ENCODE results near the gene TRIM75.
"Not testable (repeated sequence)": the region's sequence is repeated elsewhere in the genome, so short reads cannot be mapped to it uniquely, and the experiment has no call there.

Gene TRIM75

GRCh38 chr4:165053645-165054044 is at the start of gene TRIM75:
TSS of gene TRIM75 (plus strand) at chr4:165053866. CDS start at chr4:165059148, 5,282 bp downstream.
- no peak for DNase-seq

GRCh38 chr4:165005352-165005925 is 48.2 kb upstream of the TRIM75 start:
- no peak for DNase-seq

DNA sequence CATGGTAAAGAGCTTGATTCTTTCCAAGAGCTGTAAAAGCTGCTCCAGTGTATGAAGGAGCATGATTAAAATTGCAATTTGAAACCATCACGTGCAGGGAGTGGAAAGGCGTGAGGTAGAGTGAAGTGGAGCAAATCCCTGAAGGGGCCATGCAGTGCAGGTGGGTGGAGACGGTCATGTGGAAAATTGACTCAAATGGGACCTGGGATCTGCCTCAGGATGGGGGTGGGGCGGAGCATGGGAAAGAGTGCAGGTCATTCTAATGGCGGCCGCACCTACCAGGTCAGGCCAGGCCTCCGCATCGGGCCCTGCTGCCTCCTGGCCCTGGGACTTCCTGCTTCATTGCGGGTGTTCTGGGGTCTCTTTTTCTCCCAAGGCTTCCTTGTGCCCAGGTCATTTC is 47.2 kb upstream of the TRIM75 start:
- DNase-seq: no peak

- DNase-seq: no peak
Measured at GRCh38 chr4:165006886-165007285, 46.8 kb upstream of the TRIM75 start.

- DNase-seq: no peak
Measured at GRCh38 chr4:165009493-165010227, 44.0 kb upstream of the TRIM75 start.

- no peak for DNase-seq
Measured at GRCh38 chr4:165010487-165010886, 43.2 kb upstream of the TRIM75 start.

DNA sequence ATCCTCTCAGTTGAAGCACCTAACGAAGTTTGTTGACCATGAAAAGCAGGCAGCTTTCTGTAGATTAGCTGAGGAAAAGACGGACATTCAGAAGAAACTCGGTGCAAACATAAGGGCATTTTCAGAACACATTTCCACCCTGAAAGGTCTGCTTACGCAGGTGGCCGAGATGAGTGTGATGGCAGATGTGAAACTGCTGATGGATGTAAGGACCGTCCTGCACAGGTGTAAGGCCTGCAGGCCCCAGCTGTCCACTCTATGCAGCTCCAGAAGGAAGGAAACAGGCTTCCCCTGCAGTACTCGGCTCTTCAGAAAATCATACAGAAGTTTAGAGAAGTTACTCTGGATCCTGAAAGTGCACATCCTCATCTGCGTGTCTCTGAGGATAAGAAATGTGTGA is 42.7 kb upstream of the TRIM75 start:
- no peak for DNase-seq

GRCh38 chr4:165011403-165011802 is 42.3 kb upstream of the TRIM75 start:
- no peak for DNase-seq

DNA sequence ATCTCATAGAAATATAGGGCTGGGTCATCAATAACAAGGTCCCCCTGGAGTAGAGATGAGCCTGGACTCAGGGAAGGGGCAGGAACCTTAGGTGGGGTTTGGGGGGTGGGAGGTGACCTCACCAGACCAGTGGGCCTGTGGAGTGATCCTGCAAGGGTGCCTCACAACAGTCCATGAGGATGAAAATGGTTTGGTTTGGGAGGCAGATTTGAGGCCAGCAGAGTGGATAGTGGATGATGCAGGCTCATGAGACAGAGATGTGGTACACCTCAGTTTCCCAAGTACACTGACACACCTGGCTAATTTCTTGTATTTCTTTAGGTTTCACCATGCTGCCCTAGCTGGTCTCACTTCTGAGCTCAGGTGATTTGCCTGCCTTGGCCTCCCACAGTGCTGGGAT is 40.0 kb upstream of the TRIM75 start:
- no peak for DNase-seq

GRCh38 chr4:165016971-165017370 is 36.7 kb upstream of the TRIM75 start:
- no peak for DNase-seq

DNA sequence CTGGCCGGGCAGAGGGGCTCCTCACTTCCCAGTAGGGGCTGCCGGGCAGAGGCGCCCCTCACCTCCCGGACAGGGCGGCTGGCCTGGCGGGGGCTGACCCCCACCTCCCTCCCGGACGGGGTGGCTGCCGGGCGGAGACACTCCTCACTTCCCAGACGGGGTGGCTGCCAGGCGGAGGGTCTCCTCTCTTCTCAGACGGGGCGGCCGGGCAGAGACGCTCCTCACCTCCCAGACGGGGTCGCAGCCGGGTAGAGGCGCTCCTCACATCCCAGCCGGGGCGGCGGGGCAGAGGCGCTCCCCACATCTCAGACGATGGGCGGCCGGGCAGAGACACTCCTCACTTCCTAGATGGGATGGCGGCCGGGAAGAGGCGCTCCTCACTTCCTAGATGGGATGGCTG is 33.7 kb upstream of the TRIM75 start:
- not testable (repeated sequence) for DNase-seq

GRCh38 chr4:165025782-165026181 is 27.9 kb upstream of the TRIM75 start:
- not testable (repeated sequence) for DNase-seq

DNA sequence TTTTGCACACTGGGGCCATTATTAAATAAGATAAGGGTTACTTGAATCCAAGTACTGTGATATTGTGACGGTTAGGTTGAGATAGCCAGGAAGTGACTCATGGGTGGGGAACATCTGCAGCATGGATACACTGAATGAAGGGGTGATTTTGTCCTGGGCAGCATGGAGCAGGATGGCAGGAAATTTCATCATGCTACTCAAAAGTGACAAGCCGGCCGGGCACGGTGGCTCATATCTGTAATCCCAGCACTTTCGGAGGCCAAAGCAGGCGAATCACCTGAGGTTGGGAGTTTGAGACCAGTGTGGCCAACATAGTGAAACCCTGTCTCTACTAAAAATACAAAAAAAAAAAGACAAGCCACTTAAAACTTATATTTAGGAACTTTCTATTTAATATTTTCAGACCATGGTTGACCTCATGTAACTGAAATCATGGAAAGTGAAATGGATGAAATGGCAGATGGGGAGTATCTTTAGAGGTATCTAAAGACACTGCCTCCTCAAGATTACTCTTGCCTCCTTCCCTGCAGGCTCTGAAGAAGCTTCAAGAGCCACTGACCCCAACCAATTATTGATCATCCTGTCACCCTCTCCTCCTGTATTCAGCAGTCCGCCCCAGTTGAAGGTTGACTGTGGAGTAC is 25.8 kb upstream of the TRIM75 start:
- DNase-seq: no peak

- no peak for DNase-seq
Measured at GRCh38 chr4:165031436-165032211, 22.0 kb upstream of the TRIM75 start, which contains the start of gene TRIM60. TSS of gene TRIM60 (plus strand) at chr4:165031999. CDS start at chr4:165040073, 8,074 bp downstream.

DNA sequence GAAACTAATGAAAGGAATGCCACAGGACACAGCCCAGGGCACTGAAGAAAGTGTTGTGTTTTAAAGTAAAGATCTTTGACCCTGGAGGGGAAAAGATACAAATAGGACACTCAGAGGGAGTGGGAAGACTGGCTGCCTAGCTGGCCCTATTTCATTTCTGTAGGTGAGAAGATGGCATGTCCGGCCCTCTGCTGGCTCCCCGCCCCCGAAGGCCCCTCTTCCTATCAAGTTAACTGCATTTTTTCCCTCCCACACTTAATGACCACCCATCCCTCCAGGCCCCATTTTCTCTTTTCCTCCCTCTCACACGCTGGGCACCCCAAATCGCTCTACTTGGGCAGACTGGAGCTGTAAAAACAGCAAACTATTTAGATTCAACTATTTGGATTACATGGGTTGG is 5.5 kb upstream of the TRIM75 start:
- DNase-seq: no peak

- no peak for DNase-seq
Measured at GRCh38 chr4:165052627-165053026, 1.0 kb upstream of the TRIM75 start.

GRCh38 chr4:165055601-165056000 is 1.9 kb downstream of the TRIM75 start:
- DNase-seq: no peak

DNA sequence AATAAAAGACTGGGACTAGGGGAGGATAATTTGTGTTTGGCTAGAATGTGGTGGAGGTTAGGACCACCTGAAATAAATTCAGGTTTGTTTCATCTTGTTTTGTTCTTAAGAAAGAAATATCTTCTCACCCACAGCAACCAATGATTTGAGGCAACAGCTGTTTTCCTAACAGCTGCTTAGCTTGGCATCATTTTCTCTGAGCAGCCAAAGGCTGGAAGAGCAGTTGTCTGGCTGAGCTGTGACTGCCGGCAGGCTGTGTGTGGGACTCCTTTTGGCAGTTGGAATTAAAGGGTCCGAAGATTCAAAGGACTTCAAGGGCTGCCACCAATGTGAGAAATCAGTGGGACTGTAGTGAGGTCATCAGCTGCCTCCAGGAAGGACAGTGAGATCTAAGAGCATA is 5.0 kb downstream of the TRIM75 start:
- no peak for DNase-seq

DNA sequence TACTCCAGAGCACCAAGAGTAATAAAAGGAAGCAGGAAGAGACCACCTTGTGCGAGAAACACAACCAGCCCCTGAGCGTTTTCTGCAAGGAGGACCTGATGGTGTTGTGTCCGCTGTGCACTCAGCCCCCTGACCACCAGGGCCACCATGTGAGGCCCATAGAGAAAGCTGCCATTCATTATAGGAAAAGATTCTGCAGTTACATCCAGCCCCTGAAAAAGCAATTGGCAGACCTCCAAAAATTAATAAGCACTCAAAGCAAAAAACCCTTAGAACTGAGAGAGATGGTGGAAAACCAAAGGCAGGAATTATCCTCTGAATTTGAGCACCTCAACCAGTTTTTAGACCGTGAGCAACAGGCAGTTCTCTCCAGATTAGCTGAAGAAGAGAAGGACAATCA is 5.7 kb downstream of the TRIM75 start:
- no peak for DNase-seq

DNA sequence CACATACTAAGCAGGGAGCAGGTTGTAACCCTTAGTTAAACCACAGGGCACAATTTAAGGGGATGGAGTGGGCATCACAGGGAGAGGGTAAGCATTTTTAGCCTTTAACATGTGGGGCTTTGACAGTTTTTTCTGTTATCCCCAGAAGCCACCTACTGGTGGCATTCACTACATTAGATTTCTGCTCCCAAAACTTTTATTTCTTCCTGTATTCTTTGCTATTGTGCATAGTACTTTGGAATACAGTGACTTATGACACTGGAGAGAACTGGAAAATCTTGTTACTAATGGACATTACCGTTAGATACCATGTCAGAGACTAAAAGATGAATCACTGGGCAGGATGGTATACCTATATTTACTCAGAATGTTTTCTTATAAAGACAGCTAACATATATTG is 7.3 kb downstream of the TRIM75 start:
- no peak for DNase-seq

DNA sequence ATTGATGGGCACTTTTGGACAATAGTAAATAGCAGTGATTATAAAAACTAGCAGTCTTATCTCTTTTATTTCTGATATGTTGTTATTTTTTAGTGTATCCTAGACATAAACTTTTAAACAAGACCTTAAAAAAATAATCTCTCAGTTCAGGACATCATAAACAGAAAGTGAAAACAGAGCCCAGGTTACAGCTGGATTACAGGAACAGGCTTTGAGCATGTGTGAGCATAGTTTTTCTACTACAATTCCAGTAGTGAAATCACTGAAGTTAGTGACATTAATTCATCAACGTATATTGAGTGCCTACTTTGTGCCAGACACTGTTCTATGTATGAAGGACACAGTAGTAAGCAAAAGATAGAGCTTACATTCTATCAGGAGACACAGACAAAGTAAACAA is 16.9 kb downstream of the TRIM75 start:
- no peak for DNase-seq

- not testable (repeated sequence) for DNase-seq
Measured at GRCh38 chr4:165073346-165073745, 19.7 kb downstream of the TRIM75 start.

DNA sequence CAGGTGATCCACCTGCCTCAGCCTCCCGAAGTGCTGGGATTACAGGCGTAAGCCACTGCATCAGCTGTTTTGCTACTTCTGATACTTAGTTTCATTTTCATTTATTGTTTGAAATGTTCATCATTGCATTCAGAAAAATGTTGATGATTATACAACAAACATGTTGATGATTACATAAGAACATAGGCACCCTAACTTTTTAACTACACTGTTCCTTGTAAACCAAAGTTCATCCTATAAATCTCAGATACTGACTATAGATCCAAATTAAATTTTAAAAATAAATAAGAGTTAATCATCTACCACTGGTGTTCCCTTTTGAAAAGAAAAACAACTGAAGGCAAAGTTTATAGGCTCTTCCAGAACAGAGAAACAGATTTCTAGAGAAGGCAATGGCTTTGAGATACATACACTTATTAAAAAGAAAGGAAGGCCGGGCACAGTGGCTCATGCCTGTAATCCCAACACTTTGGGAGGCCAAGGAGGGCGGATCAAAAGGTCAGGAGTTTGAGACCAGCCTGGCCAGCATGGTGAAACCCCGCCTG is 23.4 kb downstream of the TRIM75 start:
- DNase-seq: no peak
